Endodermal cell (in vitro differentiated cells): ENCODE results near the gene SCGB3A1. TPM values are rescaled to one million over a fixed set of nuclear protein-coding genes. Genes with fewer than 3 reads are reported as not detected.

ENCODE experiments used
- DNase-seq: peaks from one replicate; pipeline ENCODE4 v3.0.0-alpha.2; 2017
- H3K27ac ChIP-seq: 2 replicates; pipeline ENCODE4 v1.5.1; 2013; ENCODE audit warnings: mild to moderate bottlenecking, low read depth, low read length, moderate library complexity
- H3K27me3 ChIP-seq: 2 replicates; pipeline ENCODE4 v1.6.1; 2013; ENCODE audit warnings: mild to moderate bottlenecking, low read length, moderate library complexity; ENCODE audit not compliant: insufficient read depth, control insufficient read depth, poor library complexity, severe bottlenecking
- H3K36me3 ChIP-seq: 2 replicates; pipeline ENCODE4 v1.7.0; 2013; ENCODE audit warnings: mild to moderate bottlenecking, low read length, moderate library complexity; ENCODE audit not compliant: control insufficient read depth, insufficient read depth
- H3K4me1 ChIP-seq: one replicate; pipeline ENCODE4 v1.7.0; 2013; ENCODE audit warnings: low read length; ENCODE audit not compliant: control insufficient read depth, insufficient read depth
- H3K4me3 ChIP-seq: 2 replicates; pipeline ENCODE4 v1.5.1; 2013; ENCODE audit warnings: mild to moderate bottlenecking, low read length, moderate library complexity
- H3K9ac ChIP-seq: 2 replicates; pipeline ENCODE4 v1.6.1; 2013; ENCODE audit warnings: mild to moderate bottlenecking, low read length, moderate library complexity; ENCODE audit not compliant: poor library complexity, severe bottlenecking; ENCODE audit errors: extremely low read depth
- H3K9me3 ChIP-seq: 2 replicates; pipeline ENCODE4 v1.6.1; 2013; ENCODE audit warnings: mild to moderate bottlenecking, low read length, moderate library complexity; ENCODE audit not compliant: control insufficient read depth
- H3K27ac Mint-ChIP-seq: 2 replicates; pipeline ENCODE4 v1.8.0; 2020; ENCODE audit warnings: mixed read lengths
- H3K27me3 Mint-ChIP-seq: 2 replicates; pipeline ENCODE4 v1.8.0; 2021; ENCODE audit warnings: mild to moderate bottlenecking, mixed read lengths; ENCODE audit not compliant: insufficient read depth
- H3K36me3 Mint-ChIP-seq: 2 replicates; pipeline ENCODE4 v1.8.0; 2020; ENCODE audit warnings: low read depth, mixed read lengths
- H3K4me1 Mint-ChIP-seq: 2 replicates; pipeline ENCODE4 v1.8.0; 2020; ENCODE audit warnings: mixed read lengths
- H3K4me3 Mint-ChIP-seq: 2 replicates; pipeline ENCODE4 v1.8.0; 2020; ENCODE audit warnings: mild to moderate bottlenecking, moderate library complexity, mixed read lengths
- H3K9me3 Mint-ChIP-seq: 2 replicates; pipeline ENCODE4 v1.8.0; 2020; ENCODE audit warnings: mild to moderate bottlenecking, mixed read lengths
- CTCF ChIP-seq: fragments of 200-600 bp; sonication (generic); conservative IDR thresholded peaks from 2 replicates; pipeline ENCODE4 v1.5.0; 2021; ENCODE audit warnings: antibody characterized with exemption, mild to moderate bottlenecking
- WGBS, 2 experiments: methylation state at CpG; one replicate each; pipeline versions ENCODE4 v1.1.5 to v1.1.7; 2013; ENCODE audit warnings: missing lambda C conversion rate in 2 of 2, mixed read lengths in 1 of 2; ENCODE audit not compliant: insufficient coverage in 1 of 2, insufficient read length in 1 of 2; 5-methylcytosine and 5-hydroxymethylcytosine counted together
- total RNA-seq, 2 donors: library from RNA; stranded (reverse); fragmentation: NEBNext Ultra II Directional in 1 of 2; extraction: Animal tissue kit (Norgen Biotek cat#: 25700) in 1 of 2; gene quantifications; 2 replicates in 1 of 2; 3 replicates in 1 of 2; pipeline ENCODE4 v1.2.1, GENCODE V29; 2021

SCGB3A1 gene
- total RNA-seq, 2 donors from 2014 or later = 0.57 TPM; not detected in 1

- no peak overlapping the region for H3K4me3 ChIP-seq
- no peaks in the 10 kb centered on the region for H3K36me3 ChIP-seq
- Mint-ChIP-seq H3K27me3 (peaks cover 13% of the 10 kb centered on the region), H3K9me3 (no peaks in the 10 kb centered on the region), H3K4me3 (no peak overlapping the region), H3K4me1 (no peaks in the 10 kb centered on the region), H3K27ac (no peak overlapping the region), H3K36me3 (no peaks in the 10 kb centered on the region)
- 85 to 89% methylated on average over 22 to 34 of the region's 36 CpGs for WGBS, 2 experiments
- H3K9me3 ChIP-seq = no peaks in the 10 kb centered on the region
- TF ChIP-seq CTCF = no peak
- no peak for DNase-seq
- H3K27ac ChIP-seq = no peak overlapping the region
- H3K9ac ChIP-seq = no peak overlapping the region
- no peaks in the 10 kb centered on the region for H3K4me1 ChIP-seq
- no peaks in the 10 kb centered on the region for H3K27me3 ChIP-seq
Measured at GRCh38 chr5:180631549-180632383, 40.5 kb upstream of the SCGB3A1 start.

- H3K27me3 Mint-ChIP-seq = peaks cover 6% of the 10 kb centered on the region
- no peaks in the 10 kb centered on the region for H3K4me1 ChIP-seq
- no peaks in the 10 kb centered on the region for H3K9me3 Mint-ChIP-seq
- no peaks in the 10 kb centered on the region for H3K36me3 ChIP-seq
- 93 to 95% methylated on average over 10 to 22 of the region's 22 CpGs for WGBS, 2 experiments
- no peaks in the 10 kb centered on the region for H3K36me3 Mint-ChIP-seq
- H3K9me3 ChIP-seq = no peaks in the 10 kb centered on the region
- H3K27ac Mint-ChIP-seq = no peak overlapping the region
- no peak overlapping the region for H3K9ac ChIP-seq
- no peak overlapping the region for H3K4me3 ChIP-seq
- no peak overlapping the region for H3K27ac ChIP-seq
- no peak for DNase-seq
- H3K4me1 Mint-ChIP-seq = no peaks in the 10 kb centered on the region
- no peak overlapping the region for H3K4me3 Mint-ChIP-seq
- H3K27me3 ChIP-seq = no peaks in the 10 kb centered on the region
- TF ChIP-seq CTCF = no peak
Measured at GRCh38 chr5:180630426-180630825, 39.1 kb upstream of the SCGB3A1 start.

GRCh38 chr5:180629831-180630382 is 38.6 kb upstream of the SCGB3A1 start:
- Histone ChIP-seq H3K9ac (no peak overlapping the region), H3K27me3 (no peaks in the 10 kb centered on the region), H3K36me3 (no peaks in the 10 kb centered on the region), H3K27ac (no peak overlapping the region), H3K4me3 (no peak overlapping the region), H3K9me3 (no peaks in the 10 kb centered on the region), H3K4me1 (no peaks in the 10 kb centered on the region)
- no peak for DNase-seq
- WGBS, 2 experiments = 90 to 96% methylated on average over 17 to 25 of the region's 25 CpGs
- Mint-ChIP-seq H3K4me3 (no peak overlapping the region), H3K4me1 (no peaks in the 10 kb centered on the region), H3K36me3 (no peaks in the 10 kb centered on the region), H3K27me3 (peaks cover 6% of the 10 kb centered on the region), H3K9me3 (no peaks in the 10 kb centered on the region), H3K27ac (no peak overlapping the region)
- TF ChIP-seq CTCF = no peak
